ENCODE results near the gene ASGR1.

DNA sequence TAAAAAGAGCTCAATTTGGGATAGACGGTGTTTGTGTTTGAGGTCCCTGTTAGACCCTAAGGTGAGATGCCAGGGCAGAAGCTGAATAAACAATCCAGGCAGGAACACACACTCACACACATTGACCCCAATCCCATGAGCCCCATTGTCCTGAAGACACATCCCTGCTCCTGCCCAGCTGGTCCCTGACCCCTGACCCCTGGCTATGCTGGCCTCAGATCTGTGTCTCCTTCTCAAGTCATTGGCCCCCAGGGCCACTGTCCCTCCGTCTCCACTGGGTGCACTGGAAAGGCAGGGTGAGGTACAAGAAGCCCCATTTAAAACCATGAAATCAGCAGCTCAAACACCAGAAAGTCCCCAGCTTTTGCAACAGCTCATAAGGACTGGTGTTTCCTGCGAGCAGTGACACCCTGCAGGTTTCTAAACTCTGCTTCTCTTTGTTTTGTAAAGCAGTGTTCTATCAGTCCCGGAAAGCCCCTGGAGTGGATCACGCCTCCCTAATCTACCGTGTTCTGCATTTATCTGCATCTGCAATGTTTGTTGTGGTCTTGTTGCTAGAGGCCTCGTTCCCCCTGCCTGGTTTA is 46.6 kb downstream of the ASGR1 start:
- TF ChIP-seq, protein P1, sequence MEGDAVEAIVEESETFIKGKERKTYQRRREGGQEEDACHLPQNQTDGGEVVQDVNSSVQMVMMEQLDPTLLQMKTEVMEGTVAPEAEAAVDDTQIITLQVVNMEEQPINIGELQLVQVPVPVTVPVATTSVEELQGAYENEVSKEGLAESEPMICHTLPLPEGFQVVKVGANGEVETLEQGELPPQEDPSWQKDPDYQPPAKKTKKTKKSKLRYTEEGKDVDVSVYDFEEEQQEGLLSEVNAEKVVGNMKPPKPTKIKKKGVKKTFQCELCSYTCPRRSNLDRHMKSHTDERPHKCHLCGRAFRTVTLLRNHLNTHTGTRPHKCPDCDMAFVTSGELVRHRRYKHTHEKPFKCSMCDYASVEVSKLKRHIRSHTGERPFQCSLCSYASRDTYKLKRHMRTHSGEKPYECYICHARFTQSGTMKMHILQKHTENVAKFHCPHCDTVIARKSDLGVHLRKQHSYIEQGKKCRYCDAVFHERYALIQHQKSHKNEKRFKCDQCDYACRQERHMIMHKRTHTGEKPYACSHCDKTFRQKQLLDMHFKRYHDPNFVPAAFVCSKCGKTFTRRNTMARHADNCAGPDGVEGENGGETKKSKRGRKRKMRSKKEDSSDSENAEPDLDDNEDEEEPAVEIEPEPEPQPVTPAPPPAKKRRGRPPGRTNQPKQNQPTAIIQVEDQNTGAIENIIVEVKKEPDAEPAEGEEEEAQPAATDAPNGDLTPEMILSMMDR (conservative IDR thresholded peaks at IDR 0.05; ENCODE audit: low read depth, low read length): no peak
- no peak for TF ChIP-seq MAZ (IDR thresholded peaks at IDR 0.05; ENCODE audit: borderline replicate concordance, low read depth, low read length)
